Activated CD4-positive, alpha-beta memory T cell treated with anti-CD3 and anti-CD28 coated beads, Interleukin-2, amount 10 ng/mL, durations not matched to agents 7 days and 5 days (primary cell): ENCODE results near the gene SHANK1. TPM values are rescaled to one million over a fixed set of nuclear protein-coding genes. Genes with fewer than 3 reads are reported as not detected.
A peak's percentile ranks its signal among the peaks of the same experiment; 100 is the strongest.
"Not testable (repeated sequence)": the region's sequence is repeated elsewhere in the genome, so short reads cannot be mapped to it uniquely, and the experiment has no call there.

Experiments used
- CTCF ChIA-PET: fragments of 350-600 bp; sonication (Branson Sonifier 250); formaldehyde crosslinking; loops from one replicate; lab custom pipeline; 2021; ENCODE audit warnings: antibody characterized with exemption, inconsistent platforms; lab: Charles Lee
- POLR2A ChIA-PET: fragments of 350-600 bp; sonication (Branson Sonifier 250); formaldehyde crosslinking; loops from one replicate; lab custom pipeline; 2021; ENCODE audit warnings: antibody characterized with exemption; lab: Charles Lee
- DNase-seq: peaks from one replicate; pipeline ENCODE4 v3.0.0-alpha.2; 2020
- H3K27ac Mint-ChIP-seq: one replicate; pipeline ENCODE4 v1.8.0; 2021; ENCODE audit warnings: mild to moderate bottlenecking, mixed read lengths
- H3K27me3 Mint-ChIP-seq: one replicate; pipeline ENCODE4 v1.8.0; 2021; ENCODE audit warnings: mixed read lengths
- H3K36me3 Mint-ChIP-seq: one replicate; pipeline ENCODE4 v1.8.0; 2021; ENCODE audit warnings: low read depth, mixed read lengths
- H3K4me1 Mint-ChIP-seq: one replicate; pipeline ENCODE4 v1.8.0; 2021; ENCODE audit warnings: mixed read lengths
- H3K4me3 Mint-ChIP-seq: one replicate; pipeline ENCODE4 v1.8.0; 2021; ENCODE audit warnings: mild to moderate bottlenecking, mixed read lengths
- H3K9me3 Mint-ChIP-seq: one replicate; pipeline ENCODE4 v1.8.0; 2021; ENCODE audit warnings: mixed read lengths
- total RNA-seq, 2 experiments: library from RNA; stranded (reverse); gene quantifications; one replicate each; pipeline ENCODE4 v1.2.3, GENCODE V29; 2021

Gene SHANK1
- total RNA-seq, 2 experiments from 2014 or later = not detected

- H3K4me3 Mint-ChIP-seq, H3K27ac Mint-ChIP-seq, H3K36me3 Mint-ChIP-seq, H3K4me1 Mint-ChIP-seq, H3K9me3 Mint-ChIP-seq, POLR2A ChIA-PET, H3K27me3 Mint-ChIP-seq, DNase-seq, CTCF ChIA-PET: not testable (repeated sequence)
These were observed 27.5 kb upstream of the SHANK1 start for GRCh38 chr19:50747141-50747540.

- Mint-ChIP-seq H3K27ac (no peak overlapping the region), H3K4me3 (no peak overlapping the region), H3K27me3 (no peaks in the 10 kb centered on the region), H3K4me1 (no peaks in the 10 kb centered on the region), H3K9me3 (no peaks in the 10 kb centered on the region), H3K36me3 (no peaks in the 10 kb centered on the region)
- POLR2A ChIA-PET = no interaction called here
- DNase-seq = no peak
- CTCF ChIA-PET = no interaction called here
These were observed 25.6 kb upstream of the SHANK1 start for GRCh38 chr19:50745221-50745620.

- Mint-ChIP-seq H3K36me3 (no peaks in the 10 kb centered on the region), H3K4me1 (no peaks in the 10 kb centered on the region), H3K4me3 (no peak overlapping the region), H3K27me3 (no peaks in the 10 kb centered on the region), H3K27ac (no peak overlapping the region), H3K9me3 (no peaks in the 10 kb centered on the region)
- CTCF ChIA-PET = no interaction called here
- no peak for DNase-seq
- POLR2A ChIA-PET = no interaction called here
These were observed 23.9 kb upstream of the SHANK1 start for GRCh38 chr19:50743537-50743936.

- ChIA-PET POLR2A (no interaction called here), CTCF (no interaction called here)
- H3K27me3 Mint-ChIP-seq = peaks cover 2% of the 10 kb centered on the region
- no peaks in the 10 kb centered on the region for H3K36me3 Mint-ChIP-seq
- H3K4me1 Mint-ChIP-seq = no peaks in the 10 kb centered on the region
- no peak overlapping the region for H3K27ac Mint-ChIP-seq
- H3K4me3 Mint-ChIP-seq = no peak overlapping the region
- H3K9me3 Mint-ChIP-seq = no peaks in the 10 kb centered on the region
- no peak for DNase-seq
These were observed 21.8 kb upstream of the SHANK1 start for GRCh38 chr19:50741179-50741933.

DNA sequence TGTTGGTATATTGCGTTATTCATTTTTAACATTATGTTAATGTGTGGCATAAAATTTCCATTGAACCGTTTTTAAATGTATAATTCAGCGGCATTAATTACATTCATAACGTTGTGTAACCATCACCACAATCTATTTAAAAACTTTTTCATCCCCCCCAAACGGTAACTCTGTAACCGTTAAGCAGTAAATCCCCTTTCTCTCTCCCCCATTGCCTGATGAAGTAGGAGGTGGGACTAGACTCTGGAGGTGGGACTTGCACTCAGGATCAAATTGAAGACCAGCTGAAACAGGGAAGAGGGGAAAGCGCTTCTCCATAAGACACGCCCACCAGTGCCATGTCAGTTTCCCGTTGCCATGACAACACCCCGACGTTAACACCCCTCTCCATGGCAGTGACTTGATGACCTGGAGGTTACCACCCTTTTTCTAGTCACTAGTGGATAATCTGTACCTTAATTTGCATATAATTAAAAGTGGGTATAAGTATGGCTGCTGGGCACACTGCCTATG lies 20.4 kb upstream of the SHANK1 start:
- CTCF ChIA-PET = no interaction called here
- POLR2A ChIA-PET = no interaction called here
- no peak overlapping the region for H3K4me3 Mint-ChIP-seq

GRCh38 chr19:50739132-50739913 lies 19.7 kb upstream of the SHANK1 start:
- CTCF ChIA-PET = no interaction called here
- no peak for DNase-seq
- H3K27ac Mint-ChIP-seq = no peak overlapping the region
- no peak overlapping the region for H3K4me3 Mint-ChIP-seq
- H3K4me1 Mint-ChIP-seq = no peaks in the 10 kb centered on the region
- no peaks in the 10 kb centered on the region for H3K36me3 Mint-ChIP-seq
- peaks cover 4% of the 10 kb centered on the region for H3K27me3 Mint-ChIP-seq
- POLR2A ChIA-PET = no interaction called here
- H3K9me3 Mint-ChIP-seq = no peaks in the 10 kb centered on the region

More for the DNA sequence above, 20.4 kb upstream of the SHANK1 start:
- H3K27me3 Mint-ChIP-seq = peaks cover 4% of the 10 kb centered on the region
- no peak overlapping the region for H3K27ac Mint-ChIP-seq
- no peaks in the 10 kb centered on the region for H3K4me1 Mint-ChIP-seq
- no peaks in the 10 kb centered on the region for H3K36me3 Mint-ChIP-seq
- no peaks in the 10 kb centered on the region for H3K9me3 Mint-ChIP-seq
- DNase-seq = no peak

- H3K4me3 Mint-ChIP-seq = no peak overlapping the region
- H3K27ac Mint-ChIP-seq = no peak overlapping the region
- H3K36me3 Mint-ChIP-seq = no peaks in the 10 kb centered on the region
- ChIA-PET CTCF (no interaction called here), POLR2A (no interaction called here)
- DNase-seq = no peak
- H3K9me3 Mint-ChIP-seq = no peaks in the 10 kb centered on the region
- peaks cover 10% of the 10 kb centered on the region for H3K27me3 Mint-ChIP-seq
- no peaks in the 10 kb centered on the region for H3K4me1 Mint-ChIP-seq
These were observed 16.7 kb upstream of the SHANK1 start for GRCh38 chr19:50736338-50736737.

GRCh38 chr19:50735869-50736268 lies 16.3 kb upstream of the SHANK1 start:
- Mint-ChIP-seq H3K27ac (no peak overlapping the region), H3K4me3 (no peak overlapping the region), H3K27me3 (peaks cover 10% of the 10 kb centered on the region), H3K4me1 (no peaks in the 10 kb centered on the region), H3K9me3 (no peaks in the 10 kb centered on the region), H3K36me3 (no peaks in the 10 kb centered on the region)
- CTCF ChIA-PET = no interaction called here
- DNase-seq = no peak
- POLR2A ChIA-PET = no interaction called here

- POLR2A ChIA-PET = no interaction called here
- H3K9me3 Mint-ChIP-seq = no peaks in the 10 kb centered on the region
- no peak overlapping the region for H3K27ac Mint-ChIP-seq
- H3K4me1 Mint-ChIP-seq = peaks cover 13% of the 10 kb centered on the region
- CTCF ChIA-PET = no interaction called here
- H3K36me3 Mint-ChIP-seq = no peaks in the 10 kb centered on the region
- DNase-seq = no peak
- no peak overlapping the region for H3K4me3 Mint-ChIP-seq
- peaks cover 10% of the 10 kb centered on the region for H3K27me3 Mint-ChIP-seq
These were observed 10.3 kb upstream of the SHANK1 start for GRCh38 chr19:50729894-50730293.

DNA sequence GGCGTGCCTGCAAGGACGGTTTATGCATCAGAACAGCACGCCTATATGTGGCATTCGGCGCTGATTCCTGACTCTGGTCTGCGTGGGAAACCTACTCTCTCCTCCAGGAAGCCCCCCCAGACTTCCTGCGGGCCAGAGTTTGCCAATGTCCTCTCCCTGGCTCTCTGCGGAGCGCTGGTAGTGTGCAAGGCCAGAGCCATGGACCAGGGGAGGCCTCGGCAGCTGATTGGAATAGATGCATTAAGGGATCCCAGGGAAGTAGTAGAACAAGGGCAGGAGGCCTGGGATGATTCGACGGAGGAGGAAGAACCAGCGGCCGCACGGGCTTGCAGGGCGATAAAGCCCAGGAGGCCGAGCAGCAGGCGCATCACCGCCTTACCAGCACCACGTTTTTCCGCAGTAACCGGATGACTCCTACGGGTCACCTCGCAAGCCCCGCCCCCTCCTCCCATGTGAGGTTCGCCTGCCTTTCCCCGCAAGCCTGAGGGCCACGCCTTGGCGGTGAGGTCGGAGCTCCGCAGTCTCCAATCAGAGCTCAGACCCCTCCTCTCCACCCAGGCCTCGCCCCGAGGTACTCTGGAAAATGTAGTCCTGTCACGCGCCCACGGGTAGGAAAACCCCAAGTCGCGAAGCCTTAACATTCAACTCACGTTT lies 8.6 kb upstream of the SHANK1 start:
- peaks cover 15% of the 10 kb centered on the region for H3K4me1 Mint-ChIP-seq
- peaks cover 20% of the 10 kb centered on the region for H3K27me3 Mint-ChIP-seq
- no peak overlapping the region for H3K4me3 Mint-ChIP-seq
- ChIA-PET POLR2A (interaction anchor here (1.1 kb wide), 1 partner anchor 76 kb away, joined by 3 read pairs; no protein-coding TSS in a partner anchor), CTCF (no interaction called here)
- peak; percentile 49 for DNase-seq
- H3K27ac Mint-ChIP-seq = no peak overlapping the region
- no peaks in the 10 kb centered on the region for H3K36me3 Mint-ChIP-seq
- H3K9me3 Mint-ChIP-seq = no peaks in the 10 kb centered on the region

DNA sequence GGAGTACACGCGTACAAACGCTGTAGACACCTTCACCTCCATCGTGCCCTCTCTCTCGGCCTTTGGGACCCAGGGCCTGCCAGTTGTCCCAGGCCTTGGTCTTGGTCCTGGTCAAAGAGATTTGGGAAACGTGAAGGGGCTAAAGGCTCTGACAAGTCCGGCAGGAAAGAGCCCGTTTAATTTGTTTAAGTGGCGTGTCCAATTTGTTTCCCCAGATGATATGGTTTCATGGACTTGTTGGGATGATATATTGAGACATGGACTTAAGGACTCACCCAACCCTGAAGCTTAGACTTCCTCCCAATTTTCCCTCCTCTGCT lies 6.3 kb upstream of the SHANK1 start:
- H3K4me1 Mint-ChIP-seq = peaks cover 18% of the 10 kb centered on the region
- H3K27me3 Mint-ChIP-seq = peaks cover 34% of the 10 kb centered on the region
- DNase-seq = no peak
- H3K9me3 Mint-ChIP-seq = no peaks in the 10 kb centered on the region
- H3K36me3 Mint-ChIP-seq = no peaks in the 10 kb centered on the region
- H3K4me3 Mint-ChIP-seq = peak overlapping the region; percentile 70
- no peak overlapping the region for H3K27ac Mint-ChIP-seq
- ChIA-PET CTCF (no interaction called here), POLR2A (no interaction called here)

- Mint-ChIP-seq H3K4me3 (peak overlapping the region; percentile 70), H3K27ac (no peak overlapping the region), H3K27me3 (peaks cover 39% of the 10 kb centered on the region), H3K36me3 (no peaks in the 10 kb centered on the region), H3K4me1 (peaks cover 20% of the 10 kb centered on the region), H3K9me3 (no peaks in the 10 kb centered on the region)
- ChIA-PET POLR2A (interaction anchor here (0.8 to 1.5 kb wide), 3 partner anchors 73 to 700 kb away, joined by 3 read pairs; partner anchors contain the start of genes VRK3 and ZNF473), CTCF (interaction anchor here (0.6 to 1.6 kb wide), 12 partner anchors 9 to 368 kb away, joined by 3 to 8 read pairs (median 4); no protein-coding TSS in a partner anchor)
- no peak for DNase-seq
These were observed 5.8 kb upstream of the SHANK1 start for GRCh38 chr19:50725218-50725910.
